SU-DHL-6 (cell line): ENCODE measurements around the gene CTDP1.

Experiments
- H2AFZ ChIP-seq: fragments of 200-600 bp; sonication (generic); 2 replicates; pipeline ENCODE4 v1.6.1; 2014; ENCODE audit warnings: low read depth, mild to moderate bottlenecking, moderate library complexity, mixed read lengths, antibody characterized with exemption, low read length; ENCODE audit not compliant: severe bottlenecking
- H3F3A ChIP-seq: fragments of 200-600 bp; shearing (Covaris generic); 2 replicates; pipeline ENCODE4 v1.6.0; 2016; ENCODE audit warnings: antibody characterized with exemption, mild to moderate bottlenecking; ENCODE audit not compliant: insufficient read depth
- H3K27ac ChIP-seq: fragments of 200-600 bp; sonication (generic); 2 replicates; pipeline ENCODE4 v1.5.1; 2016; ENCODE audit warnings: low read depth, mild to moderate bottlenecking, low read length, moderate library complexity, mixed read lengths
- H3K27me3 ChIP-seq: fragments of 200-600 bp; sonication (generic), shearing (Covaris generic); 2 replicates; pipeline ENCODE4 v1.6.0; 2014; ENCODE audit warnings: mild to moderate bottlenecking, low read length
- H3K36me3 ChIP-seq: fragments of 200-600 bp; sonication (generic); 2 replicates; pipeline ENCODE4 v1.6.1; 2014; ENCODE audit warnings: mild to moderate bottlenecking, low read length, mixed read lengths
- H3K4me2 ChIP-seq: fragments of 300-600, 200-600 bp; shearing (Covaris generic), sonication (generic); 2 replicates; pipeline ENCODE4 v1.6.0; 2014; ENCODE audit warnings: low read length, low read depth, mild to moderate bottlenecking; ENCODE audit not compliant: poor library complexity, severe bottlenecking
- H3K4me3 ChIP-seq: fragments of 200-600 bp; sonication (generic); 2 replicates; pipeline ENCODE4 v1.5.1; 2014; ENCODE audit warnings: antibody characterized with exemption, low read length, mild to moderate bottlenecking, mixed read lengths; ENCODE audit not compliant: insufficient read depth, poor library complexity, severe bottlenecking
- H3K79me2 ChIP-seq: fragments of 200-600 bp; sonication (generic); 2 replicates; pipeline ENCODE4 v1.6.1; 2014; ENCODE audit warnings: mild to moderate bottlenecking, low read length, moderate library complexity; ENCODE audit not compliant: insufficient read depth
- H3K9ac ChIP-seq: fragments of 200-600 bp; sonication (generic); 2 replicates; pipeline ENCODE4 v1.7.0; 2014; ENCODE audit warnings: mild to moderate bottlenecking, low read length
- H3K9me2 ChIP-seq: fragments of 200-600 bp; sonication (generic); replicated peaks from 2 replicates; pipeline ENCODE4 v1.6.1; 2014; ENCODE audit warnings: low read length; ENCODE audit not compliant: insufficient read depth
- H3K9me3 ChIP-seq: fragments of 200-600 bp; sonication (generic); 2 replicates; pipeline ENCODE4 v1.6.1; 2014; ENCODE audit warnings: low read length, mixed read lengths; ENCODE audit not compliant: insufficient read depth
- H4K20me1 ChIP-seq: fragments of 200-600 bp; sonication (generic); 2 replicates; pipeline ENCODE4 v1.6.1; 2014; ENCODE audit warnings: low read depth, mild to moderate bottlenecking, antibody characterized with exemption, low read length, moderate library complexity, mixed read lengths
- EZH2phosphoT487 ChIP-seq: fragments of 200-600 bp; sonication (generic), shearing (Covaris generic); conservative IDR thresholded peaks from 2 replicates; pipeline ENCODE4 v1.6.1; 2018; ENCODE audit warnings: mild to moderate bottlenecking, antibody characterized with exemption, low read length, moderate library complexity, mixed read lengths
- TF ChIP-seq, protein P1 (sequence below): fragments of 200-600 bp; sonication (generic); IDR thresholded peaks from one replicate; pipeline ENCODE4 v1.5.1; 2017; ENCODE audit warnings: antibody characterized with exemption, mild to moderate bottlenecking, low read length, moderate library complexity; ENCODE audit not compliant: insufficient read depth, poor library complexity, severe bottlenecking

CTDP1 gene

DNA sequence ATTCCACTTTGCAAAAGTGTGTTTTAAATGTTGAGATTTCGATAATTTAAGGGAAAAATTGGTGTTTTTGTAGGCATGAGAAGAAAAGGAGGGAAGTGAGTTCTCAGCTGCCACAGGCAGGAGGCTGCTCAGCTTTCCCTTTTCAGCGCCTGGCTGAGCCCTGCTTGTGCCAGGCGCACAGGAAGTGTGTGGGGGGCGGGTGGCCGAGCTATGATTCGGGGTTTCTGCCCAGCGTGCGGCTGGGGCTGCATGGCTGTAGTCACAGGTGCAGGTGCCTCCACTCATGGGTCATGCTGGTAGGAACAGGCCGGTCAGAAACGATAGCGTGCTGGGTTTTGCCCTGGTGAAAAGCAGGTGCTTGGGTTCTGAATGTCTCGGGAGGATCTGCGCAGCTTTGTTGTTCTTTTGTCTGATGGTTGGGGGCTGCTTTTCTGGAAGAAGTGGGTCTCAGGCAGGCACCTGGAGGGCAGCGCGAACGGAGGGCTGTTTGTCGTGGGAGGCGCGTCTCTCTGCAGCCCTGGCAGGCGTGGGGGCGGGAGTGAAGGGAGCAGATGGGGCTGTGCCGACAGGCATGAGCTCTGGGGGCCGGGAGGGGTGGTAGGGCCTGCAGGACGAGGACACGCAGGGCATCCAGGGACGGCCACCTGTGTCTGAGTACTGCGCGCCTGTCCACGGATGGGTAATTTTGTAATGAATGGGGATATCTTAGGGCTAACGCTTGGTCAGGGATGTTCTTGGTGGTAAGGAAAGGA is 120.2 kb downstream of the CTDP1 start:
- Histone ChIP-seq H3K9ac (no peak overlapping the region), H3K36me3 (no peaks in the 10 kb centered on the region), H3K27ac (no peak overlapping the region), H3K4me3 (no peak overlapping the region), H2AFZ (no peak overlapping the region), H3F3A (no peaks in the 10 kb centered on the region), H3K9me2 (no peaks in the 10 kb centered on the region), H3K4me2 (no peak overlapping the region), H3K79me2 (no peaks in the 10 kb centered on the region), H3K9me3 (no peaks in the 10 kb centered on the region), H3K27me3 (no peaks in the 10 kb centered on the region), H4K20me1 (no peaks in the 10 kb centered on the region)
- TF ChIP-seq EZH2phosphoT487, result no peak
- TF ChIP-seq, protein P1, sequence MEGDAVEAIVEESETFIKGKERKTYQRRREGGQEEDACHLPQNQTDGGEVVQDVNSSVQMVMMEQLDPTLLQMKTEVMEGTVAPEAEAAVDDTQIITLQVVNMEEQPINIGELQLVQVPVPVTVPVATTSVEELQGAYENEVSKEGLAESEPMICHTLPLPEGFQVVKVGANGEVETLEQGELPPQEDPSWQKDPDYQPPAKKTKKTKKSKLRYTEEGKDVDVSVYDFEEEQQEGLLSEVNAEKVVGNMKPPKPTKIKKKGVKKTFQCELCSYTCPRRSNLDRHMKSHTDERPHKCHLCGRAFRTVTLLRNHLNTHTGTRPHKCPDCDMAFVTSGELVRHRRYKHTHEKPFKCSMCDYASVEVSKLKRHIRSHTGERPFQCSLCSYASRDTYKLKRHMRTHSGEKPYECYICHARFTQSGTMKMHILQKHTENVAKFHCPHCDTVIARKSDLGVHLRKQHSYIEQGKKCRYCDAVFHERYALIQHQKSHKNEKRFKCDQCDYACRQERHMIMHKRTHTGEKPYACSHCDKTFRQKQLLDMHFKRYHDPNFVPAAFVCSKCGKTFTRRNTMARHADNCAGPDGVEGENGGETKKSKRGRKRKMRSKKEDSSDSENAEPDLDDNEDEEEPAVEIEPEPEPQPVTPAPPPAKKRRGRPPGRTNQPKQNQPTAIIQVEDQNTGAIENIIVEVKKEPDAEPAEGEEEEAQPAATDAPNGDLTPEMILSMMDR, result no peak

DNA sequence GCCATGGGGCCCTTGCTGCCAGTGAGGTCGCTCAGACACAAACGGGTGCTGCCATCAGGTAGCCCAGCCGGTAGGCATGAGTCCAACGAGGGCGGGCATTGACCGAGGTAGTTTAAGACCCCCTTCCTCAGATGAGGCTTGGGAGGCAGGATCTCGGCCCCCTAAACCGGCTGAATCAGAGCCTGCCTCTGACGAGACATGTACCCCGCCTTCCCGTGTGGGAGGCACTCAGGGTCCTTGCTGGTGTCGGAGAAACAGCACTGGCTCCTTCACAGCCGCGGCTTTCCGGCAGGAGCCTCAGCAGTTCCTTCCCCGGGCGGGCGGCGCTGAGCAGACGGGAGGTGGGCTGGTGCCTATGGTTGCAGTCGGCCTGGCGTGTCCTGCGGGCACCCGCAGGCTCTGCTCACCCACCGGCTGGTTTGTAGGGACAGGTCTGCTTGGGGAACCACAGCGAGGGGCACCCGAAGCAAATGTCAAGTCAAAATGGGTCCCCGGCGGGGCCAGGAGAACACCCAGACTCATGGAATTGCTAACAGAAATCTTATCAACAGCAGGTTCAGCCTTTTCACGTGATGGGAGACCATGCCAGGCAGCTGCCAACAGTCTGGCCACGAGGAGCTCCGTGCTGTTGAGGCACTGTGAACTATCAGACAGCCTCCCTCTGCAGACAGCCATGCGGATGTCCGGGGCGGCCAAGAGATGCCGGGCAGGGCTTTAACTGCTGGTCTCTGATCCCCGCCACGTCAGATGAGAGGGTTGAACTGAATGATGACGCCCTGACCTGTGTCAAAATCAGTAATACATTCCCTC is 121.0 kb downstream of the CTDP1 start:
- Histone ChIP-seq H3K9me3 (no peaks in the 10 kb centered on the region), H4K20me1 (no peaks in the 10 kb centered on the region), H2AFZ (no peak overlapping the region), H3K36me3 (no peaks in the 10 kb centered on the region), H3K79me2 (no peaks in the 10 kb centered on the region), H3K9me2 (no peaks in the 10 kb centered on the region), H3K4me2 (no peak overlapping the region), H3K27ac (no peak overlapping the region), H3K27me3 (no peaks in the 10 kb centered on the region), H3K9ac (no peak overlapping the region), H3F3A (no peaks in the 10 kb centered on the region), H3K4me3 (no peak overlapping the region)
- TF ChIP-seq EZH2phosphoT487, result no peak

DNA sequence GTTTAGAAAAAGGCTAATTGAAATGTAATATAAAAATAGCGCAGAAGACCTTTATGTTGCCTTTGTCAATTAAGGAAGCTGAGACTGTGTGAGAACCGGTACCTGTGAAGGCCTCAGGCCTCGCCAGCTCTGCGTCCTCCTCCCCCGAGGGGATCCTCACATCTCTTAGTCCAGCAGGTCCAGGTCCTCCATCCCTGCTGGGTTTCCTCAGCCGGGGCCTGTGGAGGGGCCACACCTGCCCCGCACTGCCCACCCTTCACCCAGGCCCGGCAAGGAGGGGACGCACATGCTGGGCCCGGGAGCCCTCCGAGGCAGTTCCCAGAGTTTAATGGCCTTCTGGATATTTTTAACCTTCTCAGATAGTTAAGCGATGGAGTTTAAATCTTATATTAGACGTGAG is 121.6 kb downstream of the CTDP1 start:
- Histone ChIP-seq H3K27ac (no peak overlapping the region), H3K9ac (no peak overlapping the region), H4K20me1 (no peaks in the 10 kb centered on the region), H2AFZ (no peak overlapping the region), H3K4me3 (no peak overlapping the region), H3K36me3 (no peaks in the 10 kb centered on the region), H3K79me2 (no peaks in the 10 kb centered on the region), H3K9me3 (no peaks in the 10 kb centered on the region), H3K9me2 (no peaks in the 10 kb centered on the region), H3K27me3 (no peaks in the 10 kb centered on the region), H3F3A (no peaks in the 10 kb centered on the region), H3K4me2 (no peak overlapping the region)
- TF ChIP-seq EZH2phosphoT487, result no peak
- TF ChIP-seq, protein P1, result no peak

DNA sequence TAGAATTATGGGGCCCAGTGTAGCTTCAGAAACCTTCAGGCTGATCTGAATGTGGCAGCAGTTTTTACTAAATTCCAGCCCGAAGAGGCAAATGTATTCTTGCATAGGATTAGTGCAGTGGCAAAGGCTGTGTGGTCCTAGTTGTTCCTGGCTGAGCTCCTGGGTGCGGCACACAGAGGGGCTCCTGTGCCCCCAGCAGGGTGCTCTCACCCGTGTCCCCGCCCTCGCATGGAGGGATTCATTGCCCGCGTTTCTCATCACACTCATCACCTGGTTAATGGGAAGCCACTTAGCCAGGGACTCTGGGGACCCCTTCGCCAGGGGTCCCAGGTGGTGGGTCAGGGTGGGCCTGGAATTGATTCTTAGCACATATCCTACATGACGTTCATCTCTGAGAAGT is 122.0 kb downstream of the CTDP1 start:
- TF ChIP-seq EZH2phosphoT487, result no peak
- TF ChIP-seq, protein P1, result no peak
- Histone ChIP-seq H3K27me3 (no peaks in the 10 kb centered on the region), H3K79me2 (no peaks in the 10 kb centered on the region)

More for the DNA sequence above, 122.0 kb downstream of the CTDP1 start:
- no peaks in the 10 kb centered on the region for H4K20me1 ChIP-seq
- H3K4me3 ChIP-seq, result no peak overlapping the region
- no peaks in the 10 kb centered on the region for H3K9me2 ChIP-seq
- no peaks in the 10 kb centered on the region for H3K9me3 ChIP-seq
- H3K36me3 ChIP-seq, result no peaks in the 10 kb centered on the region
- H3F3A ChIP-seq, result no peaks in the 10 kb centered on the region
- H2AFZ ChIP-seq, result no peak overlapping the region
- H3K27ac ChIP-seq, result no peak overlapping the region
- H3K9ac ChIP-seq, result no peak overlapping the region
- no peak overlapping the region for H3K4me2 ChIP-seq
